Osteoblast (primary cell): ENCODE results near the gene DACH1. TPM values are rescaled to one million over a fixed set of nuclear protein-coding genes. Genes with fewer than 3 reads are reported as not detected.

Source experiments
- DNase-seq: peaks from one replicate; pipeline ENCODE4 v3.0.0; 2011; ENCODE audit warnings: low spot score, mixed read lengths; ENCODE audit not compliant: insufficient read length; ENCODE audit errors: missing footprints
- H2AFZ ChIP-seq: 2 replicates; pipeline ENCODE4 v1.6.0; 2011; ENCODE audit warnings: mild to moderate bottlenecking, low read length
- H3K27ac ChIP-seq: 2 replicates; pipeline ENCODE4 v1.5.1; 2011; ENCODE audit warnings: mild to moderate bottlenecking, low read depth, low read length, moderate library complexity
- H3K27me3 ChIP-seq: 2 replicates; pipeline ENCODE4 v1.6.0; 2012; ENCODE audit warnings: mild to moderate bottlenecking, control low read depth, inconsistent platforms, low read length, moderate library complexity; ENCODE audit not compliant: insufficient read depth
- H3K36me3 ChIP-seq: 2 replicates; pipeline ENCODE4 v1.5.1; 2011; ENCODE audit warnings: mild to moderate bottlenecking, low read length, control low read depth, moderate library complexity; ENCODE audit not compliant: insufficient read depth
- H3K4me1 ChIP-seq: 2 replicates; pipeline ENCODE4 v1.5.1; 2011; ENCODE audit warnings: mild to moderate bottlenecking, low read length, control low read depth, moderate library complexity; ENCODE audit not compliant: insufficient read depth
- H3K4me2 ChIP-seq: 2 replicates; pipeline ENCODE4 v1.6.0; 2011; ENCODE audit warnings: mild to moderate bottlenecking, low read length; ENCODE audit not compliant: insufficient read depth
- H3K4me3 ChIP-seq: fragments of 200-600 bp; sonication (generic); 3 replicates; pipeline ENCODE4 v1.5.1; 2012; ENCODE audit warnings: mild to moderate bottlenecking, low read length, inconsistent platforms; ENCODE audit not compliant: insufficient read depth
- H3K79me2 ChIP-seq: 2 replicates; pipeline ENCODE4 v1.6.0; 2012; ENCODE audit warnings: mild to moderate bottlenecking, low read length, control low read depth, inconsistent platforms; ENCODE audit not compliant: insufficient read depth
- H3K9me3 ChIP-seq: 2 replicates; pipeline ENCODE4 v1.5.1; 2011; ENCODE audit warnings: low read depth, low read length, control low read depth
- H4K20me1 ChIP-seq: 2 replicates; pipeline ENCODE4 v1.6.0; 2012; ENCODE audit warnings: mild to moderate bottlenecking, low read length, control low read depth; ENCODE audit not compliant: insufficient read depth
- CTCF ChIP-seq: IDR thresholded peaks from 2 replicates; pipeline ENCODE4 v1.5.1; 2011; ENCODE audit warnings: mild to moderate bottlenecking, low read depth, low read length, moderate library complexity; ENCODE audit errors: extremely low read depth
- total RNA-seq: library from RNA; depleted of rRNA; stranded (reverse); fragments of >200 nt; gene quantifications from 2 replicates; pipeline ENCODE4 v1.2.3, GENCODE V29; 2012

Gene DACH1
- total RNA-seq, 1 donor, result not detected

DNA sequence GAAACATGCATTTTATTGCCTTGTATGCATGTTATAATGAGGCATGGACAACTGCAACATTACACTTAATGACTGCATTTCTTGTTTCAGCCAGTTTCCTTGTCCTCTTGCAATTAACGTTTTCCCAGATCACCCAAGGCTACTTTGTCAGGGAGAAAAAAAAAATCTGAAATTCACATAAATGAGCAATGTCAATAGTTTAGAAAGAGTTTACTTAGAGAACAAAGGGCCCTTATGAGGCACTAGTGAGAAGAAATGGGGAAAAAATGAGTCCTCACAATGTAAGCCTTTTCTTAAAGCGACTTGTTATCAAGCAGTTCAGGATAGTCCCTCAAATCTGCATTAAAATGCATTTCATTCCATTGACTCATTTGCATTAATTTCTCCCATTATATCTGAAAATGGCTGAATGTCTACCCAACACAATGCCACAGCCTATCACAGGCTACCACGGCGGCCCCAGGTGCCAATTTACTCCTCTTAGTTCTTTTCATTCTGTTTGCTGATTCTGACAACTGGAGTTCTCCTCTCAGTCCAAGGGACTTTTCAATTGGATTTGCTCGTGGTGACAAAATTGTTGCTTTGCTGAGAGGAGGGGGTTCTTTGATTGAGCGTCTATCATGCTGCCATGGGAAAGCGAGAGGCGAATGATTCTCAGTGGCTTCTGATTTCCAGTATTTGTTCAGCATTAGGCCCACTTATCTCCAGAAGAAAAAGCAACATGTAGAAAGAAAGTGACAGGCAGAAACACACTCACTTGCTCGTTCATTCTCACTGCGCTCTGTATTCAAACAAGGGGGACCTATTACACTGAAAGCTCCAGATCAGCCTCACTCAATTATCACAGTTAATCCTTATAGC lies 107.1 kb downstream of the DACH1 start:
- H4K20me1 ChIP-seq, result no peaks in the 10 kb centered on the region
- no peak overlapping the region for H3K4me3 ChIP-seq
- no peaks in the 10 kb centered on the region for H3K4me1 ChIP-seq
- H3K9me3 ChIP-seq, result peaks cover 3% of the 10 kb centered on the region
- H3K27me3 ChIP-seq, result no peaks in the 10 kb centered on the region
- no peaks in the 10 kb centered on the region for H3K36me3 ChIP-seq
- H3K4me2 ChIP-seq, result no peak overlapping the region
- no peak for TF ChIP-seq CTCF
- H3K79me2 ChIP-seq, result no peaks in the 10 kb centered on the region
- no peak for DNase-seq
- no peak overlapping the region for H3K27ac ChIP-seq
- H2AFZ ChIP-seq, result no peak overlapping the region

DNA sequence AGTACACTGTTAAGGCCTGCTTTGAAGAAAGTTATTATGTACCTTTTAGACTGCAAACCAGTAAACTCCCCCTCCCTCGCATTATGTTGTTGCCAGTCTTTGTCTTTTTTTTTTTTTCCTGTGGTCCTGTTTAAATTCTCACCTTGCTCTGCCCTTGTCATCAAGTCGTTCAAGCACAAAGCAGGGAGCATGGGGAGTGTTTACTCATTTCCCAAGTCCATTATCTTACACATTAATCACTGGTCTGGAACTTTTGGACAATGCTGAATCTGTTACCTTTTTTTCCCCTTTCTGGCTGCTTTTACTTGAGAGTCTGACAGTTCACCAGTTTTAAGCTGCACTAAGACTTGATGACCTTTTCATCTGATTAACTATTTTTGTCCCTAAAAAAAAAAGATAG lies 108.2 kb downstream of the DACH1 start:
- no peaks in the 10 kb centered on the region for H3K79me2 ChIP-seq
- H3K4me3 ChIP-seq, result no peak overlapping the region
- H3K27me3 ChIP-seq, result no peaks in the 10 kb centered on the region
- no peak overlapping the region for H2AFZ ChIP-seq
- H3K4me2 ChIP-seq, result no peak overlapping the region
- no peak overlapping the region for H3K27ac ChIP-seq
- DNase-seq, result no peak
- no peaks in the 10 kb centered on the region for H3K4me1 ChIP-seq
- H4K20me1 ChIP-seq, result no peaks in the 10 kb centered on the region
- no peak for TF ChIP-seq CTCF
- peaks cover 3% of the 10 kb centered on the region for H3K9me3 ChIP-seq
- no peaks in the 10 kb centered on the region for H3K36me3 ChIP-seq

GRCh38 chr13:71754407-71754974 lies 112.5 kb downstream of the DACH1 start:
- TF ChIP-seq CTCF, result no peak
- H3K9me3 ChIP-seq, result no peaks in the 10 kb centered on the region
- no peak for DNase-seq

DNA sequence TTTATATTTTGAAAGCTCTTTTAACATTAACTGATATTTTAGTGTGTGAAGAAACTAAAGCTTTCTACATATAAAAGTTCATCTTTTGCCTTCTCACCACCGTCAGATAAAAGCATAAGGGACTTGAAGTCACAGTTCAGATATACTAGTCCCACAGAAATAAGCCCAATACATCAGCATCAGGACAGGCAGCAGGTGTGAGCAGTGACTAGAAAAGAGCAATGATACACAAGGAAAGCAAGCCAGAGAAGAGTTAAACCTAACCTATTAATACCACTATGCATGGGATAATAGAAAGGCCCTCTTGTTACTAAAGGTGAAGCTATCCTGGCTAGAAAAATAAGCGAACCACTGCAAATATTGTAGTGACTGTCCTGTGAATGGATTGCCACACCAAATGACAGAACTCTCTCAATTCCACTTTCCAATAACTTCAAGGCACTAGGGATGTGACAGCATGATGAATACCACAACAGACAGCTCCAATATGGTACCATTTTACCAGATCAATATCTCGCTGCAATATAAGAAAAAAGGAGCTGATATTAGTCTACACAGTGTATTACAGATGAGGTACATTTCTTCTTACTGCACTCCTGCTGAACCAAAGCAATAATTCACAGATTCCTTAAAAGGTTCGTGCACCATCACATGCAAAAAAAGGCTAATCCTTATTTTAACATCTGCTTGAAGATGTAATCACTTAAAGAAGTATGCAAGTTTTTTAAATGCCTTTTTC lies 114.1 kb downstream of the DACH1 start:
- H3K4me1 ChIP-seq, result no peaks in the 10 kb centered on the region
- H3K27me3 ChIP-seq, result no peaks in the 10 kb centered on the region
- TF ChIP-seq CTCF, result no peak
- no peaks in the 10 kb centered on the region for H3K79me2 ChIP-seq
- H4K20me1 ChIP-seq, result no peaks in the 10 kb centered on the region
- DNase-seq, result no peak
- H3K9me3 ChIP-seq, result no peaks in the 10 kb centered on the region
- H3K36me3 ChIP-seq, result no peaks in the 10 kb centered on the region
- H3K27ac ChIP-seq, result no peak overlapping the region
- no peak overlapping the region for H3K4me3 ChIP-seq
- no peak overlapping the region for H3K4me2 ChIP-seq
- no peak overlapping the region for H2AFZ ChIP-seq

More at GRCh38 chr13:71754407-71754974, 112.5 kb downstream of the DACH1 start:
- Histone ChIP-seq H3K36me3 (no peaks in the 10 kb centered on the region), H3K79me2 (no peaks in the 10 kb centered on the region), H3K27ac (no peak overlapping the region), H3K4me3 (no peak overlapping the region), H3K27me3 (no peaks in the 10 kb centered on the region), H3K4me2 (no peak overlapping the region), H2AFZ (no peak overlapping the region), H3K4me1 (no peaks in the 10 kb centered on the region), H4K20me1 (no peaks in the 10 kb centered on the region)
